HAP-1 (cell line): ENCODE results near the gene MT1H.
A peak's percentile ranks its signal among the peaks of the same experiment; 100 is the strongest.
"Not testable (repeated sequence)": the region's sequence is repeated elsewhere in the genome, so short reads cannot be mapped to it uniquely, and the experiment has no call there.

Experiments used
- DNase-seq, 2 experiments: peaks; one replicate each; pipeline ENCODE4 v3.0.0-alpha.2; 2016 to 2020; ENCODE audit warnings: low spot score in 2 of 2
- H3K27me3 ChIP-seq: fragments of 250-450 bp; sonication (Bioruptor Pico); 2 replicates; pipeline ENCODE4 v1.5.1; 2020; ENCODE audit warnings: low read depth, mild to moderate bottlenecking, moderate library complexity
- H3K36me3 ChIP-seq: fragments of 250-450 bp; sonication (Bioruptor Pico); replicated peaks from 2 replicates; pipeline ENCODE4 v1.5.1; 2020; ENCODE audit warnings: mild to moderate bottlenecking
- H3K4me1 ChIP-seq: fragments of 250-450 bp; sonication (Bioruptor Pico); 2 replicates; pipeline ENCODE4 v1.5.1; 2020; ENCODE audit warnings: mild to moderate bottlenecking
- H3K4me3 ChIP-seq: fragments of 250-450 bp; sonication (Bioruptor Pico); 2 replicates; pipeline ENCODE4 v1.5.1; 2020; ENCODE audit warnings: mild to moderate bottlenecking, moderate library complexity
- H3K9me3 ChIP-seq: fragments of 250-450 bp; sonication (Bioruptor Pico); 2 replicates; pipeline ENCODE4 v1.5.1; 2020; ENCODE audit warnings: mild to moderate bottlenecking, moderate library complexity
- in situ Hi-C: fragments of 300-500 bp; cut with MboI; formaldehyde crosslinking; loops from 3 replicates; pipeline ENCODE4 v1.14.3; 2020; ENCODE audit warnings: low sequenced_read_pairs, inconsistent platforms, mixed read lengths

Gene MT1H

DNA sequence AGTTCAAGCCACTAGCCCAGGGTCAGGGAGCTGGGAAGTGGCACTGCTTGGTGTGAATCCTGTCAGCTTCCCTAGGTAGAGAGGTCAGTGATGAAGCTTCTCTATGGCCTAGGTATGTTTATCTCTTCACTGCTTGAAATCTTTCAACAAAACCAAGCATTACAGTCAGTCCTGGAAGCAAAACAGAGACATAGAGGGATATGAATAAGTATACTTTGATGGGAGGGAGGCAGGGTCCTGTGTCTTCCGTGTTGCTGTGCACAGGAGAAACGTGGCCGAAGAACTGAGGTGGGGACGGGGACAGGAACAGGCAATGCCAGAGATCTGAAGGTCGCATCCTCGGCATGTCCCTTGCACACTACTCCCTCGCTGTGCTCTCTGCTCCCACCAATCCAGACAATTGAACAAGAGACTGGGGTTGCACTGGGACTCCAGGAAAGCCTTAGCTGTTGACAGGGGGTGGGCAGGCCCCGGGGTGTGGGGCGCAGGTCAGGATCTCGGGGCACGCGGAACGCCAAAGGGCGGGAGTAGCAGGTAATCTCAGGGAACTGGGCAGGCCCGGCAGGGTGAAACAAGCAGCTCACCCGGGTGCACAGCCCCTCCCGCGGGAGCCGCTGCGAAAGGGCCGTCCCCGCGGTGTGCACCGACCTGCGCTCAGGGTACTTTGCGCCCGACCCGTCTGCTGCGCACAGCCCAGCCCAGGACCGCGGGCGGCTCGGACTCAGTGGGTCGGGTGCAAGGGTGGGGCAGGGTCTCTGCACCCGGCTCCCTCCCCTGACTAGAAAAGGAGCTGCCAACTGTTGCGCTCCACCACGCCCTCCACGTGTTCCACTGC lies at the start of gene MT1H:
Gene MT1H, plus strand, starts transcription at position 810 of the 835 bp plus-strand sequence. CDS start 71 bp downstream, outside the sequence.
- no peaks in the 10 kb centered on the region for H3K4me1 ChIP-seq
- no peaks in the 10 kb centered on the region for H3K36me3 ChIP-seq
- H3K9me3 ChIP-seq: no peaks in the 10 kb centered on the region
- in situ Hi-C loops: no loop called here
- no peaks in the 10 kb centered on the region for H3K27me3 ChIP-seq
- H3K4me3 ChIP-seq: no peak within 1 kb of the TSS
- DNase-seq: no peak

GRCh38 chr16:56620339-56620897 lies 49.2 kb upstream of the MT1H start:
- Histone ChIP-seq H3K4me3 (no peak overlapping the region), H3K4me1 (peaks cover 40% of the 10 kb centered on the region), H3K36me3 (no peaks in the 10 kb centered on the region), H3K27me3 (no peaks in the 10 kb centered on the region), H3K9me3 (no peaks in the 10 kb centered on the region)
- in situ Hi-C loops: no loop called here
- DNase-seq: no peak

GRCh38 chr16:56621665-56622445 lies 47.8 kb upstream of the MT1H start:
- H3K27me3 ChIP-seq, H3K36me3 ChIP-seq, in situ Hi-C loops, H3K4me3 ChIP-seq, H3K9me3 ChIP-seq: not testable (repeated sequence)
- DNase-seq: peak; percentile 87 to 89
- H3K4me1 ChIP-seq: peaks cover 41% of the 10 kb centered on the region

- H3K27me3 ChIP-seq, H3K36me3 ChIP-seq, in situ Hi-C loops, H3K9me3 ChIP-seq, DNase-seq, H3K4me3 ChIP-seq: not testable (repeated sequence)
- peaks cover 47% of the 10 kb centered on the region for H3K4me1 ChIP-seq
These were observed 46.4 kb upstream of the MT1H start for GRCh38 chr16:56623184-56623583.

- in situ Hi-C loops: no loop called here
- Histone ChIP-seq H3K4me3 (no peak overlapping the region), H3K9me3 (no peaks in the 10 kb centered on the region), H3K36me3 (no peaks in the 10 kb centered on the region), H3K27me3 (no peaks in the 10 kb centered on the region), H3K4me1 (peaks cover 47% of the 10 kb centered on the region)
- DNase-seq: no peak
These were observed 46.0 kb upstream of the MT1H start for GRCh38 chr16:56623637-56624036.

DNA sequence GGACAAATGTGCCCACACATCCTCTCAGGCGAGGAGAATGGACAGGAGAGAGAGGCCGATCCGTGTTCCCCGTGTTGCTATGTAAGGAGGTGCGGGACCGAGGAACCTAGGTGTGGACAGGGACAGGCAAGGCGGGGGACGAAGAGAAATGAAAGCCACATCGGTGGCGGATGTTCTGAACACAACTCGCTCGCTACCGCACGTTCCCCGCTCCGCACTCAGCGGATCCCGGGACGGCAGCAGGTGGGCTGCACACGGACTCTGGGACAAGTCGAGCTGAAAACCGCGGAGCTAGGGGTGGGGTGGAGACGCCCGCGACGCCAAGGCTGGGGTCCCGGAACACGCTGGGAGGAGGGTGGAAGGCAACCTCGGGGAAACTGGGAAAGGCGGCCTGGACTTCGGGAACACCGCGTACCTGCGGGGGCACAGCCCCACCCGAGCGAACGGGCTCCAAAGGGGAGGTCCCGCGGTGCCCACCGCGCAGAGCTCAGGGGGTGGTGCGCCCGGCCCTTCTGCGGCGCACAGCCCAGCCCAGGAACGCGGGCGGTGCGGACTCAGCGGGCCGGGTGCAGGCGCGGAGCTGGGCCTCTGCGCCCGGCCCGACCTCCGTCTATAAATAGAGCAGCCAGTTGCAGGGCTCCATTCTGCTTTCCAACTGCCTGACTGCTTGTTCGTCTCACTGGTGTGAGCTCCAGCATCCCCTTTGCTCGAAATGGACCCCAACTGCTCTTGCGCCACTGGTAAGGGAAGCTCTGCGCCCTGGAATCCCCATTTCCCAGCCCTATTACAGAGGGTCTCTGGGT lies 44.3 kb upstream of the MT1H start, which contains the start of gene MT1E:
Gene MT1E, plus strand, starts transcription at position 642 of the 803 bp plus-strand sequence. Its CDS starts 71 bp downstream, at position 713.
- Histone ChIP-seq H3K36me3 (no peaks in the 10 kb centered on the region), H3K9me3 (no peaks in the 10 kb centered on the region), H3K4me3 (peak within 1 kb of the TSS; percentile 43), H3K4me1 (peaks cover 47% of the 10 kb centered on the region), H3K27me3 (no peaks in the 10 kb centered on the region)
- in situ Hi-C loops: no loop called here
- peak; percentile 79 to 87 for DNase-seq

DNA sequence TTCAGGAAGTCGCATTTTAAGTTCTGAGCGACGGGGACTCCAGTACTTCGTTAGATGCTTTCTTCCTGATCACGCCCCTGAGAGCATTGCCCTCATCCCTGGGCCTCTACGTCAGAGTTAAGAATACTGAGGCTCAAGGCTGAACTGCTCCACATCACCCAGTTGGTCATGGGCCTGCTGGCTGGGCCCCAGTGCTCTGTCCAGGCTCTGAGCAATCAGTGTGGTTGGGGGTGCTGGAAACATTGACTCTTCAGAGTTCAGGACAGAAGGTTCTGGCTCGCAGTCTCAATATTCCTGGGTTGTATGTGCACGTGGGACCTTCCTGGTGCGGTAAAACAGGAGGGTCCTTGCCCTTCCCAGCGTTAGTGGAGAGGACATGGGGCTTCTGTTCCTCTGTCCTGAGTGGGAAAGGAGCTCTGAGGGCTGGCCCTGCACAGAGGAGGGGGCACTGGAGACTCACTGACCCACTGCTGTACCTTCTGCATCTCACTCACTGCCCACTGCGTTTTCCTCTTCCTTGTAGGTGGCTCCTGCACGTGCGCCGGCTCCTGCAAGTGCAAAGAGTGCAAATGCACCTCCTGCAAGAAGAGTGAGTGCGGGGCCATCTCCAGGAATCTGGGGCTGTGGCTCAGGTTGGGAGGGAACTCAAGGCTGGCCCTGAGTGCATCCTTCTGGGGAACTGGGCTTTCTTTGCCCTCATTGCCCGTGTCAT lies 43.5 kb upstream of the MT1H start:
- H3K36me3 ChIP-seq: no peaks in the 10 kb centered on the region
- in situ Hi-C loops: no loop called here
- H3K27me3 ChIP-seq: no peaks in the 10 kb centered on the region
- H3K9me3 ChIP-seq: no peaks in the 10 kb centered on the region
- H3K4me3 ChIP-seq: peak overlapping the region; percentile 43
- no peak for DNase-seq
- peaks cover 41% of the 10 kb centered on the region for H3K4me1 ChIP-seq

- H3K4me3 ChIP-seq: peak overlapping the region; percentile 43
- no peaks in the 10 kb centered on the region for H3K27me3 ChIP-seq
- no peaks in the 10 kb centered on the region for H3K9me3 ChIP-seq
- no peaks in the 10 kb centered on the region for H3K36me3 ChIP-seq
- in situ Hi-C loops: no loop called here
- DNase-seq: no peak
- peaks cover 38% of the 10 kb centered on the region for H3K4me1 ChIP-seq
These were observed 42.9 kb upstream of the MT1H start for GRCh38 chr16:56626685-56627084.

- no peaks in the 10 kb centered on the region for H3K9me3 ChIP-seq
- H3K4me1 ChIP-seq: peaks cover 33% of the 10 kb centered on the region
- no peak overlapping the region for H3K4me3 ChIP-seq
- H3K36me3 ChIP-seq: no peaks in the 10 kb centered on the region
- DNase-seq: no peak
- in situ Hi-C loops: no loop called here
- no peaks in the 10 kb centered on the region for H3K27me3 ChIP-seq
These were observed 40.9 kb upstream of the MT1H start for GRCh38 chr16:56628486-56629350.

DNA sequence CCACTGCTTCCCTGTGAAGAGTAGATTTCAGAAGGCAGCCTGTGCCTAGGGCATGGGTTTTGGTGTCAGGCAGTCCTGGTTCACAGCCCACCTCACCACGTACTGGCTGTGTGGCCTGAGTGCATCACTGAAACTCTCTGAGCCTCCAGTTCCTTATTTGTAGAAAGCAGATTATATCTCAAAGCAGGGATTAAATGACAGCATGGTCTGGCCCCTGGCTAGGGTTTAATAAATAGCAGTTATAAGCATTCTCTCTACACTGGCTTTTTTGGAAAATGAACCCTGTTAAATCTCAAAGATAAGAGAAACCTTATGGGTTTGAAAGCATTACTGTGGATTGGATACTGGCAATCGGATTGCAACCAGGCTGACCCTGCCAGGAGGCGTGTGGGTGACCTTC lies 40.1 kb upstream of the MT1H start:
- in situ Hi-C loops: no loop called here
- H3K4me3 ChIP-seq: no peak overlapping the region
- H3K9me3 ChIP-seq: no peaks in the 10 kb centered on the region
- H3K36me3 ChIP-seq: no peaks in the 10 kb centered on the region
- DNase-seq: no peak
- H3K4me1 ChIP-seq: peaks cover 31% of the 10 kb centered on the region
- H3K27me3 ChIP-seq: no peaks in the 10 kb centered on the region

DNA sequence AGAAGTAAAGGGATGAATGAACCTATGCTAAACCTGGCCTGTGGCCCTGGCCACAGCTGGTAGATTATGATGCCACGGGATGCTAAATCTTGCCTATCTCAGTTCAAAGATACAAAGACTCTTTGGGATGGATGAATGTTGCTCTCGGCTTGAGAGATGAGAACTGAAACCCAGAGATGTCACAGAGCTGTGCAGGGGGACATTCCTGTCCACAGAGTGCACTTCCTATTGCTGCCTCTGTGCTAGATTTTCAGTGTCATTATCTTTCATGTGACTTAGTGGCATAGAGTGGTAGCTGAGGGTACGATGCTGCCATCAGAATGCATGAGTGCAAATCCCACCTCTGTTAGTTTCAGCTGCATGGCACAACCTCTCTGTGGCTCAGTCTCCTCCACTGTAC lies 39.5 kb upstream of the MT1H start:
- peaks cover 25% of the 10 kb centered on the region for H3K4me1 ChIP-seq
- DNase-seq: no peak
- H3K36me3 ChIP-seq: no peaks in the 10 kb centered on the region
- H3K9me3 ChIP-seq: no peaks in the 10 kb centered on the region
- no peak overlapping the region for H3K4me3 ChIP-seq
- no peaks in the 10 kb centered on the region for H3K27me3 ChIP-seq
- in situ Hi-C loops: no loop called here

DNA sequence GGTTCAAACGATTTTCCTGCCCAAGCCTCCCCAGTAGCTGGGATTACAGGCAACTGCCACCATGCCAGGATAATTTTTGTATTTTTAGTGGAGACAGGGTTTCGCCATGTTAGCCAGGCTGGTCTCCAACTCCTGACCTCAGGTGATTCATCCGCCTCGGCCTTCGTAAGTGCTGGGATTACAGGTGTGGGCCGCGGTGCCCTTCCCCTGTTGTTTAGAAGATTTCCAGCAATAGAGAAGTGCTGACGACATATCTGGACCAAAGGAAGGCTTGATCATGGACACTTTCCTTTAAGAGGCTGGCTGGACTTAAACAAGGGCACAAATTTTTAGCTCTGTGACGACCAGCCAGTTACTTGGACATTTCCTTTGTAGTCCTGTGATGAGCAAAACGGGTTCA lies 38.4 kb upstream of the MT1H start:
- DNase-seq: no peak
- Histone ChIP-seq H3K27me3 (no peaks in the 10 kb centered on the region), H3K4me3 (no peak overlapping the region), H3K4me1 (peaks cover 23% of the 10 kb centered on the region), H3K9me3 (no peaks in the 10 kb centered on the region), H3K36me3 (no peaks in the 10 kb centered on the region)
- in situ Hi-C loops: no loop called here
